HG03469 (cell line): ENCODE measurements around the gene MTERF4.

Experiments used
- ATAC-seq: cut with Tn5 transposase; IDR thresholded peaks from one replicate; pipeline ENCODE4 v1.9.1; 2021; ENCODE audit warnings: mild to moderate bottlenecking, moderate library complexity, moderate number of reproducible peaks; ENCODE audit not compliant: unreplicated experiment

MTERF4 gene

GRCh38 chr2:241091201-241091600, 10.9 kb downstream of the MTERF4 start:
- no peak for ATAC-seq

GRCh38 chr2:241088791-241089732, 13.0 kb downstream of the MTERF4 start:
- no peak for ATAC-seq

- ATAC-seq = no peak
These were observed 13.7 kb downstream of the MTERF4 start for GRCh38 chr2:241088376-241088775.

GRCh38 chr2:241087420-241088268, 14.4 kb downstream of the MTERF4 start:
- no peak for ATAC-seq

- ATAC-seq = no peak
These were observed 17.1 kb downstream of the MTERF4 start for GRCh38 chr2:241084856-241085444.

- ATAC-seq = no peak
These were observed 19.0 kb downstream of the MTERF4 start for GRCh38 chr2:241083091-241083415.

GRCh38 chr2:241082341-241083090, 19.6 kb downstream of the MTERF4 start:
- no peak for ATAC-seq

- no peak for ATAC-seq
These were observed 20.3 kb downstream of the MTERF4 start for GRCh38 chr2:241081643-241082340.

GRCh38 chr2:241081190-241081642, 20.9 kb downstream of the MTERF4 start:
- ATAC-seq = no peak

- no peak for ATAC-seq
These were observed 21.5 kb downstream of the MTERF4 start for GRCh38 chr2:241080405-241081189.

GRCh38 chr2:241074901-241075540, 27.1 kb downstream of the MTERF4 start:
- ATAC-seq = no peak

GRCh38 chr2:241074065-241074818, 27.8 kb downstream of the MTERF4 start:
- ATAC-seq = no peak

GRCh38 chr2:241073166-241074064, 28.7 kb downstream of the MTERF4 start:
- no peak for ATAC-seq

GRCh38 chr2:241072553-241073165, 29.4 kb downstream of the MTERF4 start:
- no peak for ATAC-seq

GRCh38 chr2:241072151-241072550, 29.9 kb downstream of the MTERF4 start:
- ATAC-seq = no peak

- no peak for ATAC-seq
These were observed 30.4 kb downstream of the MTERF4 start for GRCh38 chr2:241071677-241072111.
